Neutrophil (primary cell): Measurements from ENCODE around the gene LMOD2.
"Not testable (repeated sequence)": the region's sequence is repeated elsewhere in the genome, so short reads cannot be mapped to it uniquely, and the experiment has no call there.

ENCODE experiments used
- H3K27ac ChIP-seq: fragments of 200-600 bp; sonication (generic); 2 replicates; pipeline ENCODE4 v1.5.1; 2016; ENCODE audit warnings: mild to moderate bottlenecking, moderate library complexity
- H3K27me3 ChIP-seq: fragments of 200-600 bp; sonication (generic); 2 replicates; pipeline ENCODE4 v1.6.0; 2016; ENCODE audit warnings: mild to moderate bottlenecking
- H3K36me3 ChIP-seq: fragments of 200-600 bp; sonication (generic); 2 replicates; pipeline ENCODE4 v1.5.1; 2017
- H3K4me1 ChIP-seq, 2 experiments: fragments of 200-600 bp in 1 of 2; sonication (generic) in 1 of 2; 1 replicate in 1 of 2; 2 replicates in 1 of 2; pipeline versions ENCODE4 v1.5.1 to v1.6.1; 2013 to 2016; ENCODE audit warnings: low read depth in 1 of 2, low read length in 1 of 2, mild to moderate bottlenecking in 1 of 2, moderate library complexity in 1 of 2; ENCODE audit not compliant: control insufficient read depth in 1 of 2, insufficient read depth in 1 of 2
- H3K4me3 ChIP-seq, 2 experiments: fragments of 200-600 bp in 1 of 2; sonication (generic) in 1 of 2; 1 replicate in 1 of 2; 2 replicates in 1 of 2; pipeline ENCODE4 v1.5.1; 2013 to 2016; ENCODE audit warnings: low read depth in 1 of 2, low read length in 1 of 2, mild to moderate bottlenecking in 1 of 2, moderate library complexity in 1 of 2
- H3K9me3 ChIP-seq: fragments of 200-600 bp; sonication (generic); 2 replicates; pipeline ENCODE4 v1.5.1; 2016
- CTCF ChIP-seq: fragments of 200-600 bp; sonication (generic); IDR thresholded peaks from 2 replicates; pipeline ENCODE4 v1.5.1; 2016; ENCODE audit warnings: antibody characterized with exemption

The LMOD2 gene

GRCh38 chr7:123625254-123625653 is 30.4 kb upstream of the LMOD2 start:
- Histone ChIP-seq H3K4me3 (no peak overlapping the region), H3K4me1 (no peaks in the 10 kb centered on the region), H3K9me3 (no peaks in the 10 kb centered on the region), H3K36me3 (no peaks in the 10 kb centered on the region), H3K27ac (no peak overlapping the region), H3K27me3 (no peaks in the 10 kb centered on the region)
- TF ChIP-seq CTCF = no peak

GRCh38 chr7:123627851-123628250 is 27.8 kb upstream of the LMOD2 start:
- H3K4me3 ChIP-seq = no peak overlapping the region
- no peaks in the 10 kb centered on the region for H3K9me3 ChIP-seq
- no peaks in the 10 kb centered on the region for H3K36me3 ChIP-seq
- H3K27ac ChIP-seq = no peak overlapping the region
- no peak for TF ChIP-seq CTCF
- no peaks in the 10 kb centered on the region for H3K27me3 ChIP-seq
- H3K4me1 ChIP-seq = no peaks in the 10 kb centered on the region

DNA sequence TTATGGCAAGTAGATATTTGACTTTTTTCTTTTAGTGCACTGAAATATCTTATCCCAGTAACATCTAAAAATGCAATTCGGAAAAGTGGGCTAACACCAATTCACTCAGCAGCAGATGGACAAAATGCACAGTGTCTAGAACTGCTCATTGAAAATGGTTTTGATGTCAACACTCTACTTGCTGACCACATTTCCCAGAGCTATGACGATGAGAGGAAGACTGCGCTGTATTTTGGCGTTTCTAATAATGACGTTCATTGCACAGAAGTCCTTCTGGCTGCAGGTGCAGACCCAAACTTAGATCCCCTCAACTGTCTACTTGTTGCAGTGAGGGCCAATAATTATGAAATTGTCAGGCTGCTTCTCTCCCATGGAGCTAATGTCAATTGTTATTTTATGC is 26.8 kb upstream of the LMOD2 start:
- Histone ChIP-seq H3K27me3 (no peaks in the 10 kb centered on the region), H3K36me3 (no peaks in the 10 kb centered on the region), H3K27ac (no peak overlapping the region), H3K4me1 (no peaks in the 10 kb centered on the region), H3K4me3 (no peak overlapping the region), H3K9me3 (no peaks in the 10 kb centered on the region)
- TF ChIP-seq CTCF = no peak

DNA sequence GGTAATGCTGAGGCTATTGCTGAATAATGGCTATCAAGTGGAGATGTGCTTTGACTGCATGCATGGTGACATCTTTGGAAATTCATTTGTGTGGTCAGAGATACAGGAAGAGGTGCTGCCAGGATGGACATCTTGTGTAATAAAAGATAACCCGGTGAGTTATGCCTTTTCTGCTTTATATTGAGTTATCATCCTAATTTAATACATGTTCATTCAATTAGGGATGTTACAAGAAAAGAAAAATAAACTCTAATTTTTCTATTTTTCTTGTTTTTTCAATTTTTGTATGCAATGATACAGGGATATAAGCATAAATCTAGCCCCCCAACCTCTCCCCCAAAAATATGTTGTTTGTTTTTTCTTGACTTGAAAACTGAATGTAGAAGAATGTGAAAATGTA is 26.4 kb upstream of the LMOD2 start:
- Histone ChIP-seq H3K27me3 (no peaks in the 10 kb centered on the region), H3K36me3 (no peaks in the 10 kb centered on the region), H3K27ac (no peak overlapping the region), H3K9me3 (no peaks in the 10 kb centered on the region), H3K4me1 (no peaks in the 10 kb centered on the region), H3K4me3 (no peak overlapping the region)
- TF ChIP-seq CTCF = no peak

DNA sequence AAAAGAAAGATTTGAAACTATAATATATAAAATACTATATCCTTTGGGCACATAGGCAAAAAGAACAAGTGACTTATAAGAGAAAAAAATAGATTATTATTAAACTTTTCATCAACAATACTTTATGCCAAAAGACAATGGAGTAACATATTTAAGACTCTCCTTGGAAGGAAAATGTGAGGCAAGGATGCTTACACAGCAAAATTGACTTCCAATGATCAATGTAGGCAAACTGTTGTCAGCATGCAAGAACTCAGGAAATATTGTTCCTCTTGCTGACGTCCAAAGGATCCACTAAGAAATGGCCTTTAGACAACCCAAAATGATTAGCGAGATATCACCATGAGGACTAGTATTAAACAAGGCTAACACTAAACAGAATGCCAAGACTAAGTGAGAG is 22.9 kb upstream of the LMOD2 start:
- Histone ChIP-seq H3K4me1 (no peaks in the 10 kb centered on the region), H3K36me3 (no peaks in the 10 kb centered on the region), H3K27ac (no peak overlapping the region), H3K27me3 (peaks cover 18% of the 10 kb centered on the region), H3K4me3 (no peak overlapping the region), H3K9me3 (no peaks in the 10 kb centered on the region)
- no peak for TF ChIP-seq CTCF

- peaks cover 25% of the 10 kb centered on the region for H3K27me3 ChIP-seq
- TF ChIP-seq CTCF = no peak
- H3K4me1 ChIP-seq = no peaks in the 10 kb centered on the region
- H3K27ac ChIP-seq = no peak overlapping the region
- H3K4me3 ChIP-seq = no peak overlapping the region
- no peaks in the 10 kb centered on the region for H3K36me3 ChIP-seq
- H3K9me3 ChIP-seq = no peaks in the 10 kb centered on the region
Observed at GRCh38 chr7:123633553-123633952, 22.1 kb upstream of the LMOD2 start.

DNA sequence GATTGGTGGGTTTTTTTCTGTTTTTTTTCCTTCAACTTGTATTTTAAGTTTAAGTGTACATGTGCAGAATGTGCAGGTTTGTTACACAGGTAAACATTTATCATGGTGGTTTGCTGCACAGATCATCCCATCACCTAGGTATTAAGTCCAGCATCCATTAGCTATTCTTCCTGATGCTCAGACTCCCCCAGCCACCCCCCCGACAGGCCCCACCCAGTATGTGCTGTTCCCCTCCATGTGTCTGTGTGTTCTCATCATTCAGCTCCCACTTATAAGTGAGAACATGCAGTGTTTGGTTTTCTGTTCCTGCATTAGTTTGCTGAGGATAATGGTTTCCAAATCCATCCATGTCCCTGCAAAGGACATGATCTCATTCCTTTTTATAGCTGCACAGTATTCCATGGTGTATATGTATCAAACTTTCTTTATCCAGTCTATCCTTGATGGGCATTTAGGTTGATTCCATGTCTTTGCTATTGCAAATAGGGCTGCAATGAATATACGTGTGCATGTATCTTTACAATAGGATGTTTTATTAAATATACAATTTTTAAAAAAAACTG is 21.6 kb upstream of the LMOD2 start:
- H3K4me3 ChIP-seq, H3K27ac ChIP-seq, H3K9me3 ChIP-seq, H3K4me1 ChIP-seq, H3K36me3 ChIP-seq: not testable (repeated sequence)
- peaks cover 28% of the 10 kb centered on the region for H3K27me3 ChIP-seq
